GM06990 (cell line): ENCODE measurements around the gene PPP6R3.

Experiments
- DNase-seq: peaks from one replicate; pipeline ENCODE4 v3.0.0-alpha.2; 2011; ENCODE audit not compliant: insufficient read length; ENCODE audit errors: extremely low read depth
- H3K27me3 ChIP-seq: replicated peaks from 2 replicates; pipeline ENCODE4 v1.6.0; 2011; ENCODE audit warnings: low read length; ENCODE audit not compliant: control insufficient read depth, insufficient read depth
- H3K36me3 ChIP-seq: 2 replicates; pipeline ENCODE4 v1.5.1; 2011; ENCODE audit warnings: low read length; ENCODE audit not compliant: control insufficient read depth, insufficient read depth
- H3K4me3 ChIP-seq: replicated peaks from 2 replicates; pipeline ENCODE4 v1.5.1; 2011; ENCODE audit warnings: low read depth, mild to moderate bottlenecking, control low read depth, low read length
- TF ChIP-seq, protein P1 (sequence below): IDR thresholded peaks from 2 replicates; pipeline ENCODE4 v1.5.1; 2011; ENCODE audit warnings: low read length, control low read depth, mild to moderate bottlenecking, inconsistent platforms; ENCODE audit not compliant: insufficient read depth, poor library complexity, severe bottlenecking

The PPP6R3 gene

DNA sequence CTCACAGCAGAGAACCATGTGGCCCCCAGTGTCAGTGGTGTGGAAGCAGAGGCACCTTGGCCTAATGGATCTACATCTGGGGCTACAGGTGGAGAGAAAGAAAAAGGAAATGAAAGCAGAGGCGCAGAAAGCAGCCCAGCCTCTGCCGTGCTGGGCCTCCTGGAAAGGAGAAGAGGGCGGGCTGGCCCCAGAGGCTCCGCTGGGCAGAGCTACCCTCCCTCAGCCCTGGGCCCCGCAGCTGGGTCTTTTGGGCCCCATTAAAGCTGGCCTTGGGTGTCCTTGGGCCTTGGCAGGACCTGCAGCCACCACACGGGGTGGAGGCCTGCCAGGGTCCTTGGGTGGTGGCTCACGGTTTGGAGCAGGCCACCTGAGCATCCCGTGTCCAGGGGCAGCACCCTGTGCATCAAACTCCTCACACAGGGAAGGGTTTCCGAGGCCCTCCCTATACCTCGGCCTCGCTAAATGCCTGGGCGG, 192.2 kb downstream of the PPP6R3 start:
- Histone ChIP-seq H3K36me3 (no peaks in the 10 kb centered on the region), H3K4me3 (no peak overlapping the region), H3K27me3 (peaks cover 1% of the 10 kb centered on the region)
- TF ChIP-seq, protein P1, sequence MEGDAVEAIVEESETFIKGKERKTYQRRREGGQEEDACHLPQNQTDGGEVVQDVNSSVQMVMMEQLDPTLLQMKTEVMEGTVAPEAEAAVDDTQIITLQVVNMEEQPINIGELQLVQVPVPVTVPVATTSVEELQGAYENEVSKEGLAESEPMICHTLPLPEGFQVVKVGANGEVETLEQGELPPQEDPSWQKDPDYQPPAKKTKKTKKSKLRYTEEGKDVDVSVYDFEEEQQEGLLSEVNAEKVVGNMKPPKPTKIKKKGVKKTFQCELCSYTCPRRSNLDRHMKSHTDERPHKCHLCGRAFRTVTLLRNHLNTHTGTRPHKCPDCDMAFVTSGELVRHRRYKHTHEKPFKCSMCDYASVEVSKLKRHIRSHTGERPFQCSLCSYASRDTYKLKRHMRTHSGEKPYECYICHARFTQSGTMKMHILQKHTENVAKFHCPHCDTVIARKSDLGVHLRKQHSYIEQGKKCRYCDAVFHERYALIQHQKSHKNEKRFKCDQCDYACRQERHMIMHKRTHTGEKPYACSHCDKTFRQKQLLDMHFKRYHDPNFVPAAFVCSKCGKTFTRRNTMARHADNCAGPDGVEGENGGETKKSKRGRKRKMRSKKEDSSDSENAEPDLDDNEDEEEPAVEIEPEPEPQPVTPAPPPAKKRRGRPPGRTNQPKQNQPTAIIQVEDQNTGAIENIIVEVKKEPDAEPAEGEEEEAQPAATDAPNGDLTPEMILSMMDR: no peak
- no peak for DNase-seq

DNA sequence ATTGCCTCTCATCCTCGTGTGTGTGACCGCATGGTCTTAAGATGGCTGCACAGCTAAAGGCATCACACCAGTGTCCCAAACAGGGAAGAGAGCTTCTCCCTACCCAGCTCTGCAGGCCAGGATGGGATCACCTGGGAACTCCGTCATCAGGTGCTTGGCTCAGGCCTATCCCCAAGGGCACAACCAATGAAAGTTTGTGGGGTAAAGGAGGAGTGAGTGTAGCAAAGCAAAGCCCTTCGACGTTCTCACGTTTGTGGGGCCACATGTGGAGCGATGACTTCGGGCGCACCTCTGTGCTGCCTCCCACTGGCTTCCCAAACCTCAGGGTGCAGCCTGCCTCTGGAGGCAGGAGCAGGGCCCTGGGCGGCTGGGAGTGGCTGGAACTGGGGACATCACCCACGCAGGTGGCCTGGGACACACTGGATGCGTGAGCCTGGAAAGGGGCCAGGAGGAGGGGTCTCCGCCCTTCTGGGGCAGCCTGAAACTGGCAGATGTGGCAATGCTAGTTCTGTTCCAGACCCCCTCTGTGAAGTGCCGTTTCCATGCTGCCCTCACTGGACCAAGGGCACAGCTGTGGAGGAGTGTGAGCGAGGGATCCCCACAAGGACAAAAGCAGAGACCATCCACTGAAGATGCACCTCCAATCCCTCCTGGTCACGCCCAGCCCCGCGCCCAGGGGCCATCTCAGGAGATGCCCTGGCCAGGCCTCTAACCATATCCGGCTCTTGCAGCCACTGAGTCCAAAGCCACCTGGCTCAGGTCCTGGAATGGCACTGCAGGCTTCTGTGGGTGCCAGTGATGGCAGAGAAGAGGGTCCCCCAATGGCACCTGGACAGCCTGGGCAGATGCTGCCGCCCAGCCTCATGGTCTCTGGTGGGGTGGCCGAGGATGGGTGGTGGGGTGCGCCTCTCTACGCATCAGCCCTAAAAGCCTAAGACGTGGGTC, 193.2 kb downstream of the PPP6R3 start:
- TF ChIP-seq, protein P1: no peak
- DNase-seq: no peak
- no peaks in the 10 kb centered on the region for H3K36me3 ChIP-seq
- peaks cover 1% of the 10 kb centered on the region for H3K27me3 ChIP-seq
- H3K4me3 ChIP-seq: no peak overlapping the region

DNA sequence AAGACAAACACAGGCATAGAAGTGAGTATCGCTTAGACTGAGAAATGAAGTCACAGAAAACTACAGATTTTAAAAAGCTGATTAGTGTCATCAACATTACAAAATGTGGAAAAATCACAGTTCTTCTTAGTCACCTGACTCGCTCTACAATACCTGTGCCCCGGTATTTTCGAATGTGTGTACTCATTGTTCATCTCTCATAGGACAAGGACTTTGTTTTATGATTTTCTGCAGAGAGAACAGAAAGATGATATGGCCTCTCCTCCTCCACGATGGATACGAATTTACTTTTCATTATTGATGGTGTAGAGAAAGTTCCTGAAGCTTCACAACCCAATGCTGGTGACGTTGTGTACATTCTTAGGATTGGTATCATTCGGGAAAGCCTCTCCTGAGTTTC, 194.4 kb downstream of the PPP6R3 start:
- TF ChIP-seq, protein P1: no peak
- DNase-seq: no peak
- Histone ChIP-seq H3K36me3 (no peaks in the 10 kb centered on the region), H3K27me3 (peaks cover 1% of the 10 kb centered on the region), H3K4me3 (no peak overlapping the region)

DNA sequence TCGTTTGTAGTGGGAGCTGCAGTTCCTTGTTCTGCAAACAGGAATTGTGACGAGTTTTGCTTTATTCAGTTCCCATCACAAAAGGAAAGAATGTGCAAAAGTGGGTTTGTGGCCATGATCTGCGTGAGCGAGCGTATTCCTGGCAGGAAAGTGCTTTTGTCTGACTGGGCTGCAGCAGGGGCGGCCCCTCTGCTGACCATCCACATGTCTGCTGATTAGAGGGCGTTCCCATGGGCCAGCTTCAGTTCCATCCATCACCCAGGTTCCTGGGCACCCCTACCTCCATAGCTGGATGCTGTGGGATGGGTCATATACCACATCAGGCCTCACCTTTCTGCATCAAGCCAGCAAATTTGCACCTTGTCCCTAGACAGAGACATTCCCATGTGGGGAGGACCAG, 194.9 kb downstream of the PPP6R3 start:
- Histone ChIP-seq H3K36me3 (no peaks in the 10 kb centered on the region), H3K4me3 (no peak overlapping the region), H3K27me3 (peaks cover 1% of the 10 kb centered on the region)
- TF ChIP-seq, protein P1: no peak
- no peak for DNase-seq

DNA sequence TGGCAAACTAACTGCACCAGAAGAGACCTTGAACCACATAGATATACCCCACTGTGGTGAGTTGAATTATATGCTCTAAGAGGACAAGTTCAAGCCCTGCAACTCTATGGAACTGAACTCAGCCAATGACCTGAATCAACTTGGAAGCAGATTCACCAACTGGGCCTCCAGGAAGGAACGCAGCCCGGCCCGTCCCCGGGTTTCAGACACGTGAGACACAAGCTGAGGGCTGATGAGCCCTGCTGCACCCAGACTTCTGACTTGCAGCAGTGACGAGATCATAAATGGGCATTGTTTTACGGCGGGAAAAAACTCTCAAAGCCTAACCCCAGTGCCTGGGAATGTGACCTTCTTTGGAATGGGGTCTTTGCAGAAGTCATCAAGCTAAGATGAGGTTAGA, 195.3 kb downstream of the PPP6R3 start:
- Histone ChIP-seq H3K27me3 (peaks cover 1% of the 10 kb centered on the region), H3K36me3 (no peaks in the 10 kb centered on the region), H3K4me3 (no peak overlapping the region)
- TF ChIP-seq, protein P1: no peak
- DNase-seq: no peak
